ENCODE results near the gene PLEKHA1.

DNA sequence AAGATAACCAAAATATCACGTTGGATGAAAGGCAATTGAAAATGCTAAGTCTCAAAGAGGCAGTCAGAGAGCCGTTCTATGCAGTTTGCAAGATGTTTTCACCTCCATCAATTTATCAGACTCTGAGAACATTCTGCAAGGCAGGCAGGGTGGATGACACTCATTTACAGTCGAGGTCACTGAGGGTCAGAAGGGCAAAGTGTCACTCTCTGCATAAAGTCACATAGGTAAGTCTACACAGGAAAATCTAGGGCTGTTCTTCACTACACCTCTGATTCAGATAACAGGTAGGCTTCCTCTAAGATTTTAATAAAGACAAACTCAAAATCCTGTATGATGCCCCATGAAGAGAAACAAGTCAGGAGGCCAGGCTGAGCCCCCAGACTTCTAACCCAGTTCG is 1.4 kb upstream of the PLEKHA1 start:
- TF ChIP-seq, protein P1, sequence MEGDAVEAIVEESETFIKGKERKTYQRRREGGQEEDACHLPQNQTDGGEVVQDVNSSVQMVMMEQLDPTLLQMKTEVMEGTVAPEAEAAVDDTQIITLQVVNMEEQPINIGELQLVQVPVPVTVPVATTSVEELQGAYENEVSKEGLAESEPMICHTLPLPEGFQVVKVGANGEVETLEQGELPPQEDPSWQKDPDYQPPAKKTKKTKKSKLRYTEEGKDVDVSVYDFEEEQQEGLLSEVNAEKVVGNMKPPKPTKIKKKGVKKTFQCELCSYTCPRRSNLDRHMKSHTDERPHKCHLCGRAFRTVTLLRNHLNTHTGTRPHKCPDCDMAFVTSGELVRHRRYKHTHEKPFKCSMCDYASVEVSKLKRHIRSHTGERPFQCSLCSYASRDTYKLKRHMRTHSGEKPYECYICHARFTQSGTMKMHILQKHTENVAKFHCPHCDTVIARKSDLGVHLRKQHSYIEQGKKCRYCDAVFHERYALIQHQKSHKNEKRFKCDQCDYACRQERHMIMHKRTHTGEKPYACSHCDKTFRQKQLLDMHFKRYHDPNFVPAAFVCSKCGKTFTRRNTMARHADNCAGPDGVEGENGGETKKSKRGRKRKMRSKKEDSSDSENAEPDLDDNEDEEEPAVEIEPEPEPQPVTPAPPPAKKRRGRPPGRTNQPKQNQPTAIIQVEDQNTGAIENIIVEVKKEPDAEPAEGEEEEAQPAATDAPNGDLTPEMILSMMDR (IDR thresholded peaks at IDR 0.05; ENCODE audit: low read length): no peak
- TF ChIP-seq EZH2 (IDR thresholded peaks at IDR 0.05; ENCODE audit: borderline replicate concordance, low read length): no peak

Data from OCI-LY1 (cell line).